GM06990 (cell line): ENCODE data around the gene VPS41.

Source experiments
- DNase-seq: peaks from one replicate; pipeline ENCODE4 v3.0.0-alpha.2; 2011; ENCODE audit not compliant: insufficient read length; ENCODE audit errors: extremely low read depth
- H3K27me3 ChIP-seq: replicated peaks from 2 replicates; pipeline ENCODE4 v1.6.0; 2011; ENCODE audit warnings: low read length; ENCODE audit not compliant: control insufficient read depth, insufficient read depth
- H3K36me3 ChIP-seq: 2 replicates; pipeline ENCODE4 v1.5.1; 2011; ENCODE audit warnings: low read length; ENCODE audit not compliant: control insufficient read depth, insufficient read depth
- H3K4me3 ChIP-seq: replicated peaks from 2 replicates; pipeline ENCODE4 v1.5.1; 2011; ENCODE audit warnings: low read depth, mild to moderate bottlenecking, control low read depth, low read length
- TF ChIP-seq, protein P1 (sequence below): IDR thresholded peaks from 2 replicates; pipeline ENCODE4 v1.5.1; 2011; ENCODE audit warnings: low read length, control low read depth, mild to moderate bottlenecking, inconsistent platforms; ENCODE audit not compliant: insufficient read depth, poor library complexity, severe bottlenecking

VPS41 gene

DNA sequence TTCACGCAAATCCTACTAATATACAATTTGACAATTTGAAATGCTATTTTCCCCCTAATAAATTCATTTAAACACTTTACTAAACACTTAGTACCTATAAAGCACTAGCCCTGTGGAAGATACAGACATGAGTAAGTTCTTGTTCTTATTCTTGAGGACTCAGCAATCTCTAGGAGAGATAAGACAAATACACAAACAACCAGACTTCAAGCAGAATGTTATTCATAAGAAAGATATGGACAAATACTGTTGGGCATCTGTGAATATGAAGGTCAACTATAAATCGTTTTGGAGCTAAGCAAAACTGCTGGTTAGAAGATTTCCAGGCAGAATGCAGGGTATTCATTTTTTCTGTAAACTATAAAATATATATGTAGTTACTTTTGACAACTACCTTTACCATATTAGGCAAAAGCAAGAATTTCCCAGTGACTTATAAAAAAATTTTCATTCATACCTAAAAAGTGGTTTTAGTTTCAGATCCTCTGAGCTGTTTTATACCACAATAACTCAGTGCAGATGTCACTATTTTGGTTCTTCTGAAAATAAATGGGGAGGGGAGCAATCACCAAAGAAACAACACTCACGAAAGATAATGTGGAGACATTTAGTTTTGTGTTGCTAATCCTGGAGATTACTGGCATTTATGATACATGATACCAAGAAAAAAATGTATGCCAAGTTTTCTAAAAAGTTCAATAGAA lies 3.8 kb downstream of the VPS41 start:
- H3K4me3 ChIP-seq: no peak overlapping the region
- no peaks in the 10 kb centered on the region for H3K27me3 ChIP-seq
- H3K36me3 ChIP-seq: no peaks in the 10 kb centered on the region; the same call in 1 of the 2 replicates
- peak; percentile 55 for DNase-seq
- TF ChIP-seq, protein P1, sequence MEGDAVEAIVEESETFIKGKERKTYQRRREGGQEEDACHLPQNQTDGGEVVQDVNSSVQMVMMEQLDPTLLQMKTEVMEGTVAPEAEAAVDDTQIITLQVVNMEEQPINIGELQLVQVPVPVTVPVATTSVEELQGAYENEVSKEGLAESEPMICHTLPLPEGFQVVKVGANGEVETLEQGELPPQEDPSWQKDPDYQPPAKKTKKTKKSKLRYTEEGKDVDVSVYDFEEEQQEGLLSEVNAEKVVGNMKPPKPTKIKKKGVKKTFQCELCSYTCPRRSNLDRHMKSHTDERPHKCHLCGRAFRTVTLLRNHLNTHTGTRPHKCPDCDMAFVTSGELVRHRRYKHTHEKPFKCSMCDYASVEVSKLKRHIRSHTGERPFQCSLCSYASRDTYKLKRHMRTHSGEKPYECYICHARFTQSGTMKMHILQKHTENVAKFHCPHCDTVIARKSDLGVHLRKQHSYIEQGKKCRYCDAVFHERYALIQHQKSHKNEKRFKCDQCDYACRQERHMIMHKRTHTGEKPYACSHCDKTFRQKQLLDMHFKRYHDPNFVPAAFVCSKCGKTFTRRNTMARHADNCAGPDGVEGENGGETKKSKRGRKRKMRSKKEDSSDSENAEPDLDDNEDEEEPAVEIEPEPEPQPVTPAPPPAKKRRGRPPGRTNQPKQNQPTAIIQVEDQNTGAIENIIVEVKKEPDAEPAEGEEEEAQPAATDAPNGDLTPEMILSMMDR: no peak

DNA sequence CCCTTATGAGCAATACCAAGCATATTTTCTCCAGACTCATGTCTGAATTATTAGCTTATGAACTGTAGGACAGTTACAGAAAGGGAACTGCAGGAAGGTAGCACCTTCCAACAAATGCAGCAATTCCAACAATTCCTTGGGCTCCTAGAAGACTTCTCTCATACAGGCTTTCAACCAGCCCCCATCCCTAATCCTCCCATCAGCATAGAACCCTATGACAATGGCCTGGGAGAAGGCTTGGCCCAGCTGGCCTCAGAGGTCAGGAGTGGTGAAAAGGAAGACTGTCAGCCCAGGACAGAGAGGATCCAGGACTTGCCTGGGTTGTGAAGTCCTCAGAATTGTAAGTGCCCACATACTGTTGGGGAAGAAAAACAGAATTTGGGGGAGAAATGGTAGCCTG lies 5.9 kb downstream of the VPS41 start:
- no peaks in the 10 kb centered on the region; the same call in 1 of the 2 replicates for H3K36me3 ChIP-seq
- no peak overlapping the region for H3K4me3 ChIP-seq
- TF ChIP-seq, protein P1: no peak
- H3K27me3 ChIP-seq: no peaks in the 10 kb centered on the region
- DNase-seq: no peak

DNA sequence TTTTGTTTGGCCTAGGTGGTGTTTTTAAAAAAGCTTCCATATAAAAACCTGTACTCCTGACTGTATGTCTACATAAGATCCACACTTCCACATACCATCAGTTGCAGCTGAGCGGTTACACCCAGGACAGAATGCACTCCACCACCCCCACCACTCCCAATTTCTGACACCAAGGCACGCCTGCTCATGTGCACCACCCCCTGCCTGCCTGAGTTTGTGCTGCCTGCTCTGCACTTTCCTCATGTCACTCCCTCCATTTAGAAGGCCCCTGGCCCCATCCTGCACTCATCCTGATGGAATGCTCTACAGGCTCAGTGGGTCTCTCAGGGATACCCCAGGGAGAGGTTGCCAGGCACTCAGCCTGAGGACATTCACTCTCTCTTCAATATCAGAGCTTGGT lies 6.5 kb downstream of the VPS41 start:
- no peaks in the 10 kb centered on the region; the same call in 1 of the 2 replicates for H3K36me3 ChIP-seq
- H3K27me3 ChIP-seq: no peaks in the 10 kb centered on the region
- H3K4me3 ChIP-seq: no peak overlapping the region
- DNase-seq: no peak
- TF ChIP-seq, protein P1: no peak

DNA sequence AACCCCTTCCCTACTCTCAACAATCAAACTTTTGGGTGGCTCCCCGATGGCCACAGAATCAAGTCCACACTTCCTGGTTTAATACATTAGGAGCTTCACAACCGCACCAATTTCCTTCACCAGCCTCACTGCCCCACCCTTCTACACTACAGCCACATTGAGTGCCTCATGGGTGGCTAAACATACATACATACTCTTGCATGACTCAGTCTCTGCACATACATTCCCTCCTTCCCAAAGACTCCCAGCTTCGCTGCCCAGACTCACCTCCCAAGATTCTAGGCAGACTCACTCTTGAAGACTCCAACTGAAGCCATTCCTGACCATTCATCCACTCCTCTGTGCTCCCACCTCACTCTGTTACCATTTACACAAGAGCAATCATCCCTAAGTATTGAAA lies 15.9 kb downstream of the VPS41 start:
- no peak for DNase-seq
- H3K27me3 ChIP-seq: no peaks in the 10 kb centered on the region
- no peaks in the 10 kb centered on the region; the same call in 1 of the 2 replicates for H3K36me3 ChIP-seq
- no peak overlapping the region for H3K4me3 ChIP-seq
- TF ChIP-seq, protein P1: no peak

DNA sequence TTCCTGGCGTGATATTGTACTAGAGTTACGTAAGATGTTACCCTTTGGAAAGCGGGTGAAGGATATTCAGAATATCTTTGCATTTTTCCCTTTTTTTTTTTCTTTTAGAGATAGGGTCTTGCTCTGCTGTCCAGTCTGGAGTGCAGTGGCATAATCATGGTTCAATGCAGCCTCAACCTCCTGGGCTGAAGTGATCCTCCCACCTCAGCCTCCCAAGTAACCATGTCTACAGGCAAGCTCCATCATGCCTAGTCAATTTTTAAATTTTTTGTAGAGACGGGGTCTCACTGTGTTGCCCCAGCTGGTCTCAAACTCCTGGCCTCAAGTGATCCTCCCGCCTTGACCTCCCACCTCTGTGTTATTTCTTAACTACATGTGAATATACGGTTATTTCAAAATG lies 18.4 kb downstream of the VPS41 start:
- DNase-seq: no peak
- Histone ChIP-seq H3K27me3 (no peaks in the 10 kb centered on the region), H3K36me3 (no peaks in the 10 kb centered on the region; the same call in 1 of the 2 replicates), H3K4me3 (no peak overlapping the region)
- TF ChIP-seq, protein P1: no peak
